Measurements from ENCODE around the gene C12orf75. TPM values are rescaled to one million over a fixed set of nuclear protein-coding genes. Genes with fewer than 3 reads are reported as not detected.

The C12orf75 gene
- total RNA-seq, 6 experiments from 2014 or later, result 1.3 to 5.5 (median 2.7) TPM

DNA sequence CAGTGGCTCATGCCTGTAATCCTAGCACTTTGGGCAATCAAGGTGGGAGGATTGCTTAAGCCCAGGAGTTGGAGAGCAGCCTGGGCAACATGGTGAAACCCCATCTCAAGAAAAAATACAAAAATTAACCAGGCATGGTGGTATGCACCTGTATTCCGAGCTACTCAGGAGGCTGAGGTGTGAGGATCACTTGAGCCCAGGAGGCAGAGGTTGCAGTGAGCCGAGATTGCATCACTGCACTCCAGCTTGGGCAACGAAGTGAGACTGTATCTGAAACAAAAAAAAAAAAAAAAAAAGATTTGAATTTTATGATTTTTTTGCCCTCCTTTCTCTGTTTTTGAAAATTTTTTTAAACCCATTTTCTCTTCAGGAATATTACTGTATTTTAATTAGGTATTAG is 17.7 kb downstream of the C12orf75 start:
- H3K9me3 ChIP-seq, result no peaks in the 10 kb centered on the region
- intact Hi-C loops (cut with DNase I), result no loop called here
- H3K36me3 ChIP-seq, result no peaks in the 10 kb centered on the region
- WGBS (ENCODE audit: insufficient coverage, low coverage, low lambda C conversion rate, missing lambda C conversion rate), result 55% methylated on average over 2 of the region's 3 CpGs
- no peak for DNase-seq
- no peak for ATAC-seq
- no peak for TF ChIP-seq POLR2A (IDR thresholded peaks at IDR 0.05)
- TF ChIP-seq CTCF (IDR thresholded peaks at IDR 0.05), result no peak
- H3K27ac ChIP-seq, result no peak overlapping the region
- no peak overlapping the region for H3K4me3 ChIP-seq
- H3K4me1 ChIP-seq, result peaks cover 0 to 6% (median 0%) of the 10 kb centered on the region in 4 donors
- no peaks in the 10 kb centered on the region for H3K27me3 ChIP-seq

- TF ChIP-seq POLR2A (IDR thresholded peaks at IDR 0.05) (no peak), CTCF (IDR thresholded peaks at IDR 0.05) (no peak)
- intact Hi-C loops (cut with DNase I), result no loop called here
- WGBS (ENCODE audit: insufficient coverage, low coverage, low lambda C conversion rate, missing lambda C conversion rate), result 92% methylated on average over 1 of the region's 1 CpG
- H3K4me3 ChIP-seq, result no peak overlapping the region
- H3K4me1 ChIP-seq, result peaks cover 0 to 9% (median 0%) of the 10 kb centered on the region in 4 donors
- DNase-seq (no peak), ATAC-seq (no peak)
- H3K9me3 ChIP-seq, result no peaks in the 10 kb centered on the region
- no peaks in the 10 kb centered on the region for H3K36me3 ChIP-seq
- no peak overlapping the region for H3K27ac ChIP-seq
- no peaks in the 10 kb centered on the region for H3K27me3 ChIP-seq
These were observed 18.1 kb downstream of the C12orf75 start for GRCh38 chr12:105348561-105348960.

DNA sequence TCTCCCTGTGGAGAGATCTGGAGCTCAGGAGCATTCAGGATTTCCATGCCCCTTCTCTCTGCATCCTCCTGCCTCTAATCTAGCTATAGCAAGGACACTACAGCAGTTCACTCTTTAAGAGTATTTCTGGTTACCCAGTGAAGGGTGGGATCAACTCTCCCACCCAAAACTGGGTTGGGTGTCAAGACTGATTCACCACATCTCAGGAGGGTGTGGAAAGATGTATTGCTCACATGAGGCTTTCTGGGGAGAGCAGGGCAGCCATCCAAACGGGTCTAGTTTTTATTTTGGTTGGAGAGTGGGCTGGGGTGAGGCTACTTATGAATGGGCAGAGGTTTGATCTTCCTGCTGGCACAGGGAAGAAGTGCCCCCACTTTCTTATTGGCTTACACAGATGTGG is 18.6 kb downstream of the C12orf75 start:
- Histone ChIP-seq H3K36me3 (no peaks in the 10 kb centered on the region), H3K4me1 (peaks cover 0 to 9% (median 0%) of the 10 kb centered on the region in 4 donors), H3K4me3 (no peak overlapping the region), H3K27ac (no peak overlapping the region), H3K27me3 (no peaks in the 10 kb centered on the region), H3K9me3 (no peaks in the 10 kb centered on the region)
- intact Hi-C loops (cut with DNase I), result no loop called here
- DNase-seq (no peak), ATAC-seq (no peak)
- 83% methylated on average over 1 of the region's 1 CpG for WGBS (ENCODE audit: insufficient coverage, low coverage, low lambda C conversion rate, missing lambda C conversion rate)
- TF ChIP-seq CTCF (IDR thresholded peaks at IDR 0.05) (no peak), POLR2A (IDR thresholded peaks at IDR 0.05) (no peak)

- Histone ChIP-seq H3K36me3 (no peaks in the 10 kb centered on the region), H3K4me1 (peaks cover 0 to 9% (median 0%) of the 10 kb centered on the region in 4 donors), H3K27ac (no peak overlapping the region), H3K27me3 (no peaks in the 10 kb centered on the region), H3K9me3 (no peaks in the 10 kb centered on the region), H3K4me3 (no peak overlapping the region)
- ATAC-seq (no peak), DNase-seq (no peak)
- intact Hi-C loops (cut with DNase I), result no loop called here
- WGBS (ENCODE audit: insufficient coverage, low coverage, low lambda C conversion rate, missing lambda C conversion rate), result no CpG with 5 or more reads among the region's 1 CpG
- no peak for TF ChIP-seq POLR2A (IDR thresholded peaks at IDR 0.05)
- TF ChIP-seq CTCF (IDR thresholded peaks at IDR 0.05), result no peak
These were observed 21.0 kb downstream of the C12orf75 start for GRCh38 chr12:105351523-105351922.

GRCh38 chr12:105352052-105352451 is 21.6 kb downstream of the C12orf75 start:
- DNase-seq (no peak), ATAC-seq (no peak)
- Histone ChIP-seq H3K4me3 (no peak overlapping the region), H3K27me3 (no peaks in the 10 kb centered on the region), H3K4me1 (peaks cover 0 to 9% (median 0%) of the 10 kb centered on the region in 4 donors), H3K9me3 (no peaks in the 10 kb centered on the region), H3K27ac (no peak overlapping the region), H3K36me3 (no peaks in the 10 kb centered on the region)
- intact Hi-C loops (cut with DNase I), result no loop called here
- WGBS (ENCODE audit: insufficient coverage, low coverage, low lambda C conversion rate, missing lambda C conversion rate), result 81% methylated on average over 4 of the region's 4 CpGs
- TF ChIP-seq POLR2A (IDR thresholded peaks at IDR 0.05) (no peak), CTCF (IDR thresholded peaks at IDR 0.05) (no peak)
